ENCODE results near the gene BNC2.

The BNC2 gene

DNA sequence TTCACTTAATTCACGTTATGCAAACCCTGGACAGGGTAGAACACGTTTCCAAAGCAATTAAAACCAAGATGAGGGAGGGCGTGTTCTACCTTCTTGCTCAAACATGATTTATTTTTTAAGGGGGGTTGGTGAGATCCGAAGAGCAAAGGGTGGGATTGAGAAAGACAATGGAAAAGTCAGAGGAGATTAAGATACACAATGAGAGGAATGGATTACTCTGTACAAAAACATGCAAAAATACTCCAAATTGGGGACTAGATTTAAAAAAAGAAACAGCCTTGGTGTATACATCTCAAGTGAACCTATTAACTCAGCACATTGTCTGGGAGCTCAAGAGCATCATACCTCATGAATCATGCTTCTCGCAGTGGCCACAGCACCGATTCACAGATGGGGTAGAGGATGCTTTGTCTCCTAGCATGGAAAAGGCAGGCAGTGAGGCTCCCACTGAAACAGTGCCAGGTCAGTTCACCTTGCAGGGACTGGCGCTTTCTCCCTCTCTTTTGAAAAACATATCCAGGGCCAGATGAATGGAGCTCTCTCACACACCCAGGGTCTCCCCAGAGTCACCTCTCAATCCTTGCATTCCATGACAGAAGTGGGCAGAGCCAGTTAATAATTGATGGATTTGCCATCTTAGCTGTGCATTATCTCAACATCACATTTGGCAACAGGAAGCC is 459.7 kb downstream of the BNC2 start:
- TF ChIP-seq EZH2 (IDR thresholded peaks at IDR 0.05; ENCODE audit: borderline replicate concordance, low read length): no peak
- TF ChIP-seq, protein P1, sequence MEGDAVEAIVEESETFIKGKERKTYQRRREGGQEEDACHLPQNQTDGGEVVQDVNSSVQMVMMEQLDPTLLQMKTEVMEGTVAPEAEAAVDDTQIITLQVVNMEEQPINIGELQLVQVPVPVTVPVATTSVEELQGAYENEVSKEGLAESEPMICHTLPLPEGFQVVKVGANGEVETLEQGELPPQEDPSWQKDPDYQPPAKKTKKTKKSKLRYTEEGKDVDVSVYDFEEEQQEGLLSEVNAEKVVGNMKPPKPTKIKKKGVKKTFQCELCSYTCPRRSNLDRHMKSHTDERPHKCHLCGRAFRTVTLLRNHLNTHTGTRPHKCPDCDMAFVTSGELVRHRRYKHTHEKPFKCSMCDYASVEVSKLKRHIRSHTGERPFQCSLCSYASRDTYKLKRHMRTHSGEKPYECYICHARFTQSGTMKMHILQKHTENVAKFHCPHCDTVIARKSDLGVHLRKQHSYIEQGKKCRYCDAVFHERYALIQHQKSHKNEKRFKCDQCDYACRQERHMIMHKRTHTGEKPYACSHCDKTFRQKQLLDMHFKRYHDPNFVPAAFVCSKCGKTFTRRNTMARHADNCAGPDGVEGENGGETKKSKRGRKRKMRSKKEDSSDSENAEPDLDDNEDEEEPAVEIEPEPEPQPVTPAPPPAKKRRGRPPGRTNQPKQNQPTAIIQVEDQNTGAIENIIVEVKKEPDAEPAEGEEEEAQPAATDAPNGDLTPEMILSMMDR (IDR thresholded peaks at IDR 0.05; ENCODE audit: low read length): no peak
- no peaks in the 10 kb centered on the region for H3K4me1 ChIP-seq (ENCODE audit: insufficient read depth, low read length, severe bottlenecking)
- H3K4me2 ChIP-seq (ENCODE audit: low read length): no peak overlapping the region
- H3K27me3 ChIP-seq (ENCODE audit: insufficient read depth, low read length): no peaks in the 10 kb centered on the region
- H3K36me3 ChIP-seq (ENCODE audit: insufficient read depth, low read length): no peaks in the 10 kb centered on the region
- H3K79me2 ChIP-seq (ENCODE audit: insufficient read depth, low read length): no peaks in the 10 kb centered on the region
- no peaks in the 10 kb centered on the region for H3F3A ChIP-seq (ENCODE audit: insufficient read depth, low read length)
- no peak overlapping the region for H2AFZ ChIP-seq (ENCODE audit: low read length)
- no peaks in the 10 kb centered on the region for H3K9me2 ChIP-seq (ENCODE audit: low read depth, low read length)
- no peak overlapping the region for H3K27ac ChIP-seq (ENCODE audit: low read depth, low read length, poor library complexity, severe bottlenecking)
- no peaks in the 10 kb centered on the region for H3K9me3 ChIP-seq (ENCODE audit: low read length)
- H3K4me3 ChIP-seq (ENCODE audit: low read depth, low read length, poor library complexity, severe bottlenecking): no peak overlapping the region
- no peaks in the 10 kb centered on the region for H4K20me1 ChIP-seq (ENCODE audit: insufficient read depth, low read length)
- H3K9ac ChIP-seq (ENCODE audit: low read length): no peak overlapping the region

DNA sequence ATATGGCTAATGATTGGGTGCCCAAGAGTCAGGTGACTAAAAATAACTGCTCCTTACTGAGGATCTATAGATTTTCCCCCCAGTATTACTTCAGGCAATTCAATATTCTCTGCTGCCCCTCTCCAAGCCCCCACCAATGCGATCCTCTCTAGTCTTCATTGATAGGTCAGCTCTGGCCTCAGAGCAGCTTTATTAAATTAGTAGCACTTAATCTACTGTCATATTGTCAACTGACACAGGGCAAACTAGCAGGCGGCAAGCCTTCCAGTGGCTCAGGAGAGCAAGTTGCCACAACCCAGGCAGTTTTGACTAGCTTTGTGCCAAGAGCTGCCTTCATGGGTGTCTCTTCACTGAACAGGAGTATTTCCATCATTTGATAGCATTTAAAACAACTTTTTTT is 462.9 kb downstream of the BNC2 start:
- Histone ChIP-seq H3K9ac (ENCODE audit: low read length) (no peak overlapping the region), H3K4me1 (ENCODE audit: insufficient read depth, low read length, severe bottlenecking) (no peaks in the 10 kb centered on the region), H4K20me1 (ENCODE audit: insufficient read depth, low read length) (no peaks in the 10 kb centered on the region), H2AFZ (ENCODE audit: low read length) (no peak overlapping the region), H3K9me2 (ENCODE audit: low read depth, low read length) (no peaks in the 10 kb centered on the region), H3K4me3 (ENCODE audit: low read depth, low read length, poor library complexity, severe bottlenecking) (no peak overlapping the region), H3K27me3 (ENCODE audit: insufficient read depth, low read length) (peaks cover 4% of the 10 kb centered on the region; the same call in 1 of the 2 replicates), H3K79me2 (ENCODE audit: insufficient read depth, low read length) (no peaks in the 10 kb centered on the region), H3K9me3 (ENCODE audit: low read length) (no peaks in the 10 kb centered on the region), H3K4me2 (ENCODE audit: low read length) (no peak overlapping the region), H3K36me3 (ENCODE audit: insufficient read depth, low read length) (no peaks in the 10 kb centered on the region), H3F3A (ENCODE audit: insufficient read depth, low read length) (no peaks in the 10 kb centered on the region), H3K27ac (ENCODE audit: low read depth, low read length, poor library complexity, severe bottlenecking) (no peak overlapping the region)
- TF ChIP-seq, protein P1 (IDR thresholded peaks at IDR 0.05; ENCODE audit: low read length): no peak
- no peak for TF ChIP-seq EZH2 (IDR thresholded peaks at IDR 0.05; ENCODE audit: borderline replicate concordance, low read length)

DNA sequence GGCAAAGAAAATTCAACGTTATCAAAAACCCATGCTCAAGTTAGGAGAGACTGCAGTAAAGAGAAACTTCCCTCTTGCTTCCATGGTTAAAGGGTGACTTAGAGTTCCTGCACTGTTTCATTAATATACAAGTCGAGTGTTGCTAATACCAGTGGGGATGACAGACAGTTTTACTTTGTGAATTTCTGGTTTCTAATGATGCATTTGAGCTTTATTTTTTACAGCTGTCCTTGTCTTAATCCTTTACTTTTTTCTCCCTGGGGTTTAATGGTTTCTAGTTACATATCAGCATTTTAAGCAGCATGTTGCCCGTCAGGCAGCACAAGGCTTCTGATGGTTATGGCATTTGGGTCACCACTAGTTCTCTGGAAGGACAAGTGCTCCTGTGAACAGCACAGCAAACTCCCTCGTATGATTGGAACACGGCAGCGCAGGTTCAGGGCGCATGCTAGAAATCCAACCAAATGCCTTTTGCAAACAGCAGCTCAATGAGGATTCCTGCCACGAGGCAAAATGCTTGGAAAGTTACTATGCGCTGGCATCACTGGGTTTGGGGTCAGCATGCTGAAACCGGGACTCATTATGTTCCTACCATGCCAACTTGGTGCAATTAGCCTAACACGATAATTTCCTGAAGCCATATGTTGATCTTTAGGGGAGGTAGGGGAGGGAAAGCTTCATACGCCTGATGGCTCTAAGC is 463.8 kb downstream of the BNC2 start:
- Histone ChIP-seq H3K27ac (ENCODE audit: low read depth, low read length, poor library complexity, severe bottlenecking) (no peak overlapping the region), H2AFZ (ENCODE audit: low read length) (no peak overlapping the region), H3K9me3 (ENCODE audit: low read length) (no peaks in the 10 kb centered on the region), H3K36me3 (ENCODE audit: insufficient read depth, low read length) (no peaks in the 10 kb centered on the region), H3F3A (ENCODE audit: insufficient read depth, low read length) (no peaks in the 10 kb centered on the region), H3K4me3 (ENCODE audit: low read depth, low read length, poor library complexity, severe bottlenecking) (no peak overlapping the region), H3K9me2 (ENCODE audit: low read depth, low read length) (no peaks in the 10 kb centered on the region), H3K4me1 (ENCODE audit: insufficient read depth, low read length, severe bottlenecking) (no peaks in the 10 kb centered on the region), H3K79me2 (ENCODE audit: insufficient read depth, low read length) (no peaks in the 10 kb centered on the region), H3K4me2 (ENCODE audit: low read length) (no peak overlapping the region), H4K20me1 (ENCODE audit: insufficient read depth, low read length) (no peaks in the 10 kb centered on the region), H3K27me3 (ENCODE audit: insufficient read depth, low read length) (peaks cover 4% of the 10 kb centered on the region; the same call in 1 of the 2 replicates), H3K9ac (ENCODE audit: low read length) (no peak overlapping the region)
- no peak for TF ChIP-seq EZH2 (IDR thresholded peaks at IDR 0.05; ENCODE audit: borderline replicate concordance, low read length)
- TF ChIP-seq, protein P1 (IDR thresholded peaks at IDR 0.05; ENCODE audit: low read length): no peak
